Vagina (tissue), 2 donors: Measurements from ENCODE around the gene CRB1. TPM values are rescaled to one million over a fixed set of nuclear protein-coding genes. Genes with fewer than 3 reads are reported as not detected.

ENCODE experiments used
- DNase-seq, 2 donors: peaks; one replicate each; pipeline ENCODE4 v3.0.0-alpha.2; 2017; ENCODE audit errors: extremely low spot score in 2 of 2
- H3K27ac ChIP-seq: fragments of 200-600 bp; sonication (generic); one replicate; pipeline ENCODE4 v1.5.1; 2019
- H3K27me3 ChIP-seq: fragments of 200-600 bp; sonication (generic); one replicate; pipeline ENCODE4 v1.5.1; 2019
- H3K36me3 ChIP-seq, 2 donors: fragments of 200-600 bp; sonication (generic); one replicate each; pipeline ENCODE4 v1.5.1; 2017 to 2019
- H3K4me1 ChIP-seq: fragments of 200-600 bp; sonication (generic); one replicate; pipeline ENCODE4 v1.5.1; 2019
- H3K4me3 ChIP-seq, 2 donors: fragments of 200-600 bp; sonication (generic); 1 replicate in 1 of 2; 2 replicates in 1 of 2; pipeline ENCODE4 v1.5.1; 2016 to 2019
- H3K9me3 ChIP-seq: fragments of 200-600 bp; sonication (generic); one replicate; pipeline ENCODE4 v1.5.1; 2019
- POLR2A ChIP-seq, 2 donors: fragments of 450-650 bp; IDR thresholded peaks; one replicate each; pipeline ENCODE4 v1.6.1; 2017; ENCODE audit warnings: antibody characterized with exemption in 2 of 2, mild to moderate bottlenecking in 2 of 2, moderate library complexity in 2 of 2
- POLR2AphosphoS5 ChIP-seq, 2 donors: sonication (generic); formaldehyde crosslinking; IDR thresholded peaks; one replicate each; pipeline ENCODE4 v1.9.0; 2017; ENCODE audit warnings: antibody characterized with exemption in 2 of 2, mild to moderate bottlenecking in 2 of 2, low read depth in 1 of 2; ENCODE audit not compliant: insufficient read depth in 1 of 2
- intact Hi-C: fragments of 100-400 bp; cut with DNase I; formaldehyde crosslinking; loops from one replicate; pipeline ENCODE4 v1.15.1; 2023
- total RNA-seq: library from RNA; depleted of rRNA; stranded (reverse); fragments of >200 nt; gene quantifications from one replicate; pipeline ENCODE4 v1.2.3, GENCODE V29; 2016
- TF ChIP-seq, protein P1 (sequence below), 3 experiments: fragments of 450-650 bp in 2 of 3; fragments of 200-600 bp in 1 of 3; sonication (generic) in 1 of 3; IDR thresholded peaks; one replicate each; pipeline ENCODE4 v1.5.1; 2017 to 2019; ENCODE audit warnings: antibody characterized with exemption in 3 of 3, mild to moderate bottlenecking in 2 of 3, moderate library complexity in 2 of 3

The CRB1 gene
- total RNA-seq, 1 donor from 2014 or later, result not detected

DNA sequence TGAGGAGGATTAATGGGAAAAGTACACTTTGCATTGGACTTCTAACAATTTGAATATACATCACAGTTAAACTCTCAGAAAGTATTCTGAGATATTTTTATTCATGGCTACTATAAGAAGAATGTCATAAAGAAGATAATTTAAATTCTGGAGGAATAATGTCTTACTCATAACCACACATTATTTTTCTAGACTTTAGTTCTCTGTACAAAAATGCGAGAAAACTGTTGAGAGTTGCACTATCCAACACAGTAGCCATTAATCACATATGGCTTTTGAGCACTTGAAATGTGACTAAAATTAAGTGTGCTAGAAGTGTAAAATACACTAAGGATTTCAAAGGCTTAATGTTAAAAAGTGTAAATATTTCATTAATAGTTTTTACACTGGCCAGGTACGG, 53.8 kb downstream of the CRB1 start:
- TF ChIP-seq POLR2A (IDR thresholded peaks at IDR 0.05) (no peak), POLR2AphosphoS5 (IDR thresholded peaks at IDR 0.05; ENCODE audit: insufficient read depth in 1 of 2, low read depth in 1 of 2) (no peak)
- TF ChIP-seq, protein P1, sequence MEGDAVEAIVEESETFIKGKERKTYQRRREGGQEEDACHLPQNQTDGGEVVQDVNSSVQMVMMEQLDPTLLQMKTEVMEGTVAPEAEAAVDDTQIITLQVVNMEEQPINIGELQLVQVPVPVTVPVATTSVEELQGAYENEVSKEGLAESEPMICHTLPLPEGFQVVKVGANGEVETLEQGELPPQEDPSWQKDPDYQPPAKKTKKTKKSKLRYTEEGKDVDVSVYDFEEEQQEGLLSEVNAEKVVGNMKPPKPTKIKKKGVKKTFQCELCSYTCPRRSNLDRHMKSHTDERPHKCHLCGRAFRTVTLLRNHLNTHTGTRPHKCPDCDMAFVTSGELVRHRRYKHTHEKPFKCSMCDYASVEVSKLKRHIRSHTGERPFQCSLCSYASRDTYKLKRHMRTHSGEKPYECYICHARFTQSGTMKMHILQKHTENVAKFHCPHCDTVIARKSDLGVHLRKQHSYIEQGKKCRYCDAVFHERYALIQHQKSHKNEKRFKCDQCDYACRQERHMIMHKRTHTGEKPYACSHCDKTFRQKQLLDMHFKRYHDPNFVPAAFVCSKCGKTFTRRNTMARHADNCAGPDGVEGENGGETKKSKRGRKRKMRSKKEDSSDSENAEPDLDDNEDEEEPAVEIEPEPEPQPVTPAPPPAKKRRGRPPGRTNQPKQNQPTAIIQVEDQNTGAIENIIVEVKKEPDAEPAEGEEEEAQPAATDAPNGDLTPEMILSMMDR (IDR thresholded peaks at IDR 0.05), result no peak
- H3K4me3 ChIP-seq, result no peak overlapping the region

DNA sequence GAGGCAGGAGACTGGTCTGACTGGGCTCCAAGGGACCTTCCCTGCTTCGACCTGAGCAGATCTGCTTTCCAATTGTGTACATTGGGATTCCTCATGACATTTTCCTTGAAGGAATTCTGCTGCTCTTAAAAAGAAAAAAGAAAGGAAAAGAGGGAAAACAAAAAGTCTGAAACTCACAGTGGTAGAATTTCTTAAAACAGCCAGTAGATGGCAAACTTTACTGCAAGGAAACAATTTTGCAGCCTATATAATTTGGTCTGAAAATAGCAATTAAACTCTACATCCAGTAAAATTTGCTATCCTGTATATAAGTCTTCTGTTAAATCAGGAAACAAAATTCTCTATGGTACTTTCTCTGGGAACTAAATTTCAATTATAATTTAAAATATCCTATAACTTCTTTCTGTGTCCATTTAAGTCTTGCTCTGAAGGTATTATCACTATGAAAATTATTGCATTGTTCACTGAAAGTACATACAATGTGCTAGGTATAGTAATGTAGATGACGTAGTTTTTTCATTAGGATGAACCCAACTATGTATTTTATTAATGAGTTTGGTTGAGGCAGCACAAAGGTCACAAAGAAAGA, 59.8 kb downstream of the CRB1 start:
- no peaks in the 10 kb centered on the region for H3K27me3 ChIP-seq
- DNase-seq, result no peak
- TF ChIP-seq, protein P1 (IDR thresholded peaks at IDR 0.05), result peak in 1 of 3 experiments; percentile 23
- TF ChIP-seq POLR2A (IDR thresholded peaks at IDR 0.05) (no peak), POLR2AphosphoS5 (IDR thresholded peaks at IDR 0.05; ENCODE audit: insufficient read depth in 1 of 2, low read depth in 1 of 2) (no peak)
- no peak overlapping the region for H3K4me3 ChIP-seq
- H3K27ac ChIP-seq, result no peak overlapping the region
- no peaks in the 10 kb centered on the region for H3K4me1 ChIP-seq
- no peaks in the 10 kb centered on the region for H3K36me3 ChIP-seq
- no peaks in the 10 kb centered on the region for H3K9me3 ChIP-seq
- intact Hi-C loops, result no loop called here

More for the DNA sequence above, 53.8 kb downstream of the CRB1 start:
- Histone ChIP-seq H3K9me3 (no peaks in the 10 kb centered on the region), H3K27me3 (no peaks in the 10 kb centered on the region), H3K4me1 (no peaks in the 10 kb centered on the region), H3K27ac (no peak overlapping the region), H3K36me3 (no peaks in the 10 kb centered on the region)
- DNase-seq, result no peak
- intact Hi-C loops, result no loop called here

DNA sequence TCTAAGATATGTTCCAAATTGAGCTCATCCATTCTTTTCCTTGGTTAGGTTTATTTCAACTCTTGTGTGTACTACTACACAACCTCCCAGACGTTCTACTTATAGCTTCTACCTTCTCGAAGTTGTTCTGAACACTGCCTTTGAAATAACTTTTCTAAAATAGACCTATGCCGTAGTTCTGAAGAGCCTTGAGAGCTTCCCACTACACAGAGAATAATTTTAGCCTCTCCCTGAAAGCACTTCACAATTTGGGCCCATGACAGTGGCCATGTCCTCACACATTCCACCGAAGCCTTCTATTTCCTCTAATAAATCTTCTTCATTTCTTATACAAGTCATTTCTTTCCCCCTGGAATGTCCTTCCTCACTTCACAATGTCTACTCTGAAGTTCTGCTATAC, 62.2 kb downstream of the CRB1 start:
- H3K4me3 ChIP-seq, result no peak overlapping the region
- no peaks in the 10 kb centered on the region for H3K4me1 ChIP-seq
- no peak for DNase-seq
- intact Hi-C loops, result no loop called here
- no peaks in the 10 kb centered on the region for H3K36me3 ChIP-seq
- TF ChIP-seq POLR2AphosphoS5 (IDR thresholded peaks at IDR 0.05; ENCODE audit: insufficient read depth in 1 of 2, low read depth in 1 of 2) (no peak), POLR2A (IDR thresholded peaks at IDR 0.05) (no peak)
- TF ChIP-seq, protein P1 (IDR thresholded peaks at IDR 0.05), result no peak
- no peaks in the 10 kb centered on the region for H3K27me3 ChIP-seq
- H3K27ac ChIP-seq, result no peak overlapping the region
- H3K9me3 ChIP-seq, result no peaks in the 10 kb centered on the region

DNA sequence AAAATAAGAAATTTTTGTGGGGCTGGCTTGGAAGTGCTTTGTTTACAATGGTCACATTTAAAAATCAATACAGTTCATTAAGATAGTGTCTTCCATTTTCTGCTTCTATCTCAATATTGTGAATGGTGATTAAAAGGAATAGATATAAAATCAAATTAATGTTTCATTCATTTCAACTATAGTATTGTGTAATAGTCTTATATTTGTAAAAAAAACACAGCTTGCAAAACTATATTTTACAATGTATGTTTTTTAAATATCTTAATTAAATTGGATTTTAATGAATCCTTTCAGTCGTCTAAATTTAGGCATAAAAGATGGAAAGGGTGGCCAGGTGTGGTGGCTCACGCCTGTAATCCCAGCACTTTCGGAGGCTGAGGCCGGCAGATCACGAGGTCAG, 63.5 kb downstream of the CRB1 start:
- no peak for DNase-seq
- no peaks in the 10 kb centered on the region for H3K36me3 ChIP-seq
- no peaks in the 10 kb centered on the region for H3K9me3 ChIP-seq
- H3K4me1 ChIP-seq, result no peaks in the 10 kb centered on the region
- H3K27me3 ChIP-seq, result no peaks in the 10 kb centered on the region
- intact Hi-C loops, result no loop called here
- no peak overlapping the region for H3K4me3 ChIP-seq
- TF ChIP-seq POLR2AphosphoS5 (IDR thresholded peaks at IDR 0.05; ENCODE audit: insufficient read depth in 1 of 2, low read depth in 1 of 2), result no peak
- no peak for TF ChIP-seq POLR2A (IDR thresholded peaks at IDR 0.05)
- TF ChIP-seq, protein P1 (IDR thresholded peaks at IDR 0.05), result no peak
- no peak overlapping the region for H3K27ac ChIP-seq

DNA sequence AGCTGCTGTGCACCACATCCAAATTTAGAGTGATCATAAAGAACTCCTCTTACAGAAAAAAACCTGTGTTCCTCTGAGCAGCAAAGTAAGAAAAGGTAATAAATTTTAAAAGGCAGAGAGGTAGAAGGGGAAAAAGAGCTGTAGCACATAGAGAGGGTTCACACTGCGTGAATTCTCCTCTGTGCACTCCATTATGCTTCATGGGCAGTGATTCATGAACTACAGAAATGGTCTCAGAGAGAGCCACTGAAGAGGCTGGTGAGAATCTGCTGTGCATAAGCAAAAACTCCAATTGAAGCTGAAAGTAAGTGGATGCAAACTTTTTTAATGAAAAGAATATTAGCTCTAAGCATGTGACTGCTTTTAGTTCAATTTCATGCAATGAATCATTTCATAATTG, 65.0 kb downstream of the CRB1 start:
- Histone ChIP-seq H3K27ac (no peak overlapping the region), H3K9me3 (no peaks in the 10 kb centered on the region), H3K4me1 (no peaks in the 10 kb centered on the region), H3K36me3 (no peaks in the 10 kb centered on the region), H3K27me3 (no peaks in the 10 kb centered on the region), H3K4me3 (no peak overlapping the region)
- no peak for TF ChIP-seq POLR2AphosphoS5 (IDR thresholded peaks at IDR 0.05; ENCODE audit: insufficient read depth in 1 of 2, low read depth in 1 of 2)
- TF ChIP-seq, protein P1 (IDR thresholded peaks at IDR 0.05), result no peak
- no peak for TF ChIP-seq POLR2A (IDR thresholded peaks at IDR 0.05)
- DNase-seq, result no peak
- intact Hi-C loops, result no loop called here
